Omental fat pad (tissue), 4 donors: ENCODE results near the gene CIB1. TPM values are rescaled to one million over a fixed set of nuclear protein-coding genes. Genes with fewer than 3 reads are reported as not detected.

Source experiments
- ATAC-seq: fragments of 150-250 bp; one replicate; pipeline ENCODE4 v1.9.1; 2016; ENCODE audit warnings: mild to moderate bottlenecking, moderate library complexity; ENCODE audit not compliant: low FRiP score
- DNase-seq: peaks from one replicate; pipeline ENCODE4 v3.0.0-alpha.2; 2019; ENCODE audit warnings: low spot score
- CTCF ChIP-seq, 3 donors: fragments of 450-650 bp; IDR thresholded peaks; one replicate each; pipeline ENCODE4 v1.5.1; 2016 to 2017; ENCODE audit warnings: antibody characterized with exemption in 3 of 3, mild to moderate bottlenecking in 3 of 3, moderate library complexity in 2 of 3
- total RNA-seq, 4 donors: library from RNA; depleted of rRNA; stranded (reverse); fragments of >200 nt; gene quantifications; one replicate each; pipeline ENCODE4 v1.1.0, GENCODE V29; 2016

CIB1 gene
- total RNA-seq, 4 donors from 2014 or later = 27.9 to 48.3 (median 34.5) TPM

- TF ChIP-seq CTCF (IDR thresholded peaks at IDR 0.05) = no peak
- no peak for DNase-seq
- ATAC-seq = no peak
Measured at GRCh38 chr15:90257776-90258175, 24.0 kb upstream of the CIB1 start.

- peak; percentile 94 for ATAC-seq
- peak; percentile 95 for DNase-seq
- TF ChIP-seq CTCF (IDR thresholded peaks at IDR 0.05) = no peak
Measured at GRCh38 chr15:90249203-90249863, 15.6 kb upstream of the CIB1 start, which contains the start of gene TTLL13. Gene TTLL13, plus strand, starts transcription at chr15:90249556. Its CDS starts 1,075 bp downstream, at chr15:90250631.

- ATAC-seq (no peak), DNase-seq (no peak)
- no peak for TF ChIP-seq CTCF (IDR thresholded peaks at IDR 0.05)
Measured at GRCh38 chr15:90248789-90249202, 15.1 kb upstream of the CIB1 start.

GRCh38 chr15:90243943-90244639, 10.3 kb upstream of the CIB1 start:
- no peak for TF ChIP-seq CTCF (IDR thresholded peaks at IDR 0.05)
- DNase-seq (no peak), ATAC-seq (no peak)

GRCh38 chr15:90241343-90242192, 7.8 kb upstream of the CIB1 start:
- no peak for TF ChIP-seq CTCF (IDR thresholded peaks at IDR 0.05)
- DNase-seq (no peak), ATAC-seq (no peak)

GRCh38 chr15:90240856-90241255, 7.1 kb upstream of the CIB1 start:
- TF ChIP-seq CTCF (IDR thresholded peaks at IDR 0.05) = no peak
- ATAC-seq = no peak
- no peak for DNase-seq
